ENCODE results near the gene PLK2.

The PLK2 gene

DNA sequence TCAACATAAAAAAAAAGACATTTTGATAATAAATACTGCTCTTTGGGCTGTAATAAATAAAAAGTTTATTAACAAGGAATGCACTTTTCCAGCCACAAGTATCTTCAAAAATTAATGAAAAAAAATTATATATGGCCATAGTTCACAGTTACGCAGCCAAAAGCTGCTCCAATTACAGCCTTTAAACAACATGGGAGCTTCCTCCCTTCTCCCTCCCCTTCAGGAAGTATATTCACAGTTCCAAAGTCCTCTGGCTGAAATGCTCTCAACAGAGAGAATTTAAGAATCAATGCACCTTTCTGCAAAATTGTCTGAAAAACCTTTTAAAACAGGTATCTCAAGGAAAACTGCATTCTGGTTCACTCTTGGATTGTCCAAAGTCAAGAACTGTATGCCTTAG, 5.9 kb downstream of the PLK2 start:
- Histone ChIP-seq H3K14ac (ENCODE audit: low read length) (no peak overlapping the region), H3K27ac (ENCODE audit: low read depth, low read length) (no peak overlapping the region), H2AK5ac (ENCODE audit: low read length) (no peak overlapping the region), H3K23ac (ENCODE audit: low read length) (no peak overlapping the region), H3K4ac (ENCODE audit: low read depth, low read length) (no peak overlapping the region), H4K8ac (ENCODE audit: low read depth, low read length) (no peak overlapping the region), H2BK12ac (ENCODE audit: low read length) (no peak overlapping the region), H3K4me1 (ENCODE audit: control insufficient read depth in 1 of 2, insufficient read depth in 2 of 2, low read length in 2 of 2) (peaks cover 2 to 7% of the 10 kb centered on the region in 2 experiments), H3K36me3 (ENCODE audit: control insufficient read depth in 1 of 2, insufficient read depth in 2 of 2, low read length in 2 of 2) (peaks cover 7 to 26% of the 10 kb centered on the region in 2 experiments), H3K79me2 (ENCODE audit: control insufficient read depth, insufficient read depth, low read length, poor library complexity) (no peaks in the 10 kb centered on the region), H3K4me2 (ENCODE audit: low read length) (no peak overlapping the region), H3K9me3 (ENCODE audit: insufficient read depth, low read depth, low read length) (no peaks in the 10 kb centered on the region), H2BK5ac (ENCODE audit: low read depth, low read length, poor library complexity) (no peak overlapping the region), H4K12ac (ENCODE audit: low read depth, low read length) (no peak overlapping the region), H3K9ac (ENCODE audit: low read length) (no peak overlapping the region), H3K18ac (ENCODE audit: low read length) (no peak overlapping the region), H3K4me3 (ENCODE audit: low read depth, low read length) (no peak overlapping the region), H2BK120ac (ENCODE audit: insufficient read depth, low read length, poor library complexity) (no peak overlapping the region), H2AFZ (ENCODE audit: insufficient read depth, low read length, poor library complexity) (no peak overlapping the region), H3K79me1 (ENCODE audit: low read length) (no peaks in the 10 kb centered on the region), H4K91ac (ENCODE audit: low read depth, low read length) (no peak overlapping the region), H3K27me3 (ENCODE audit: insufficient read depth, low read length) (no peaks in the 10 kb centered on the region)
- DNase-seq = no peak
- WGBS (ENCODE audit: extremely low coverage, insufficient coverage, insufficient read length) = no CpG with 5 or more reads among the region's 1 CpG

GRCh38 chr5:58453306-58453705, 6.6 kb downstream of the PLK2 start:
- peak in 1 of 2 donors; percentile 59 for DNase-seq
- Histone ChIP-seq H3K9ac (ENCODE audit: low read length) (no peak overlapping the region), H2BK5ac (ENCODE audit: low read depth, low read length, poor library complexity) (no peak overlapping the region), H2BK12ac (ENCODE audit: low read length) (no peak overlapping the region), H2AFZ (ENCODE audit: insufficient read depth, low read length, poor library complexity) (no peak overlapping the region), H3K4me1 (ENCODE audit: control insufficient read depth in 1 of 2, insufficient read depth in 2 of 2, low read length in 2 of 2) (peaks cover 2 to 7% of the 10 kb centered on the region in 2 experiments), H2AK5ac (ENCODE audit: low read length) (no peak overlapping the region), H2BK120ac (ENCODE audit: insufficient read depth, low read length, poor library complexity) (no peak overlapping the region), H3K27me3 (ENCODE audit: insufficient read depth, low read length) (no peaks in the 10 kb centered on the region), H4K91ac (ENCODE audit: low read depth, low read length) (no peak overlapping the region), H3K79me2 (ENCODE audit: control insufficient read depth, insufficient read depth, low read length, poor library complexity) (no peaks in the 10 kb centered on the region), H4K8ac (ENCODE audit: low read depth, low read length) (no peak overlapping the region), H3K9me3 (ENCODE audit: insufficient read depth, low read depth, low read length) (no peaks in the 10 kb centered on the region), H3K23ac (ENCODE audit: low read length) (no peak overlapping the region), H3K4me2 (ENCODE audit: low read length) (no peak overlapping the region), H3K4me3 (ENCODE audit: low read depth, low read length) (no peak overlapping the region), H3K36me3 (ENCODE audit: control insufficient read depth in 1 of 2, insufficient read depth in 2 of 2, low read length in 2 of 2) (peaks cover 7 to 26% of the 10 kb centered on the region in 2 experiments), H4K12ac (ENCODE audit: low read depth, low read length) (no peak overlapping the region), H3K79me1 (ENCODE audit: low read length) (no peaks in the 10 kb centered on the region), H3K4ac (ENCODE audit: low read depth, low read length) (no peak overlapping the region), H3K27ac (ENCODE audit: low read depth, low read length) (no peak overlapping the region), H3K14ac (ENCODE audit: low read length) (no peak overlapping the region), H3K18ac (ENCODE audit: low read length) (no peak overlapping the region)

DNA sequence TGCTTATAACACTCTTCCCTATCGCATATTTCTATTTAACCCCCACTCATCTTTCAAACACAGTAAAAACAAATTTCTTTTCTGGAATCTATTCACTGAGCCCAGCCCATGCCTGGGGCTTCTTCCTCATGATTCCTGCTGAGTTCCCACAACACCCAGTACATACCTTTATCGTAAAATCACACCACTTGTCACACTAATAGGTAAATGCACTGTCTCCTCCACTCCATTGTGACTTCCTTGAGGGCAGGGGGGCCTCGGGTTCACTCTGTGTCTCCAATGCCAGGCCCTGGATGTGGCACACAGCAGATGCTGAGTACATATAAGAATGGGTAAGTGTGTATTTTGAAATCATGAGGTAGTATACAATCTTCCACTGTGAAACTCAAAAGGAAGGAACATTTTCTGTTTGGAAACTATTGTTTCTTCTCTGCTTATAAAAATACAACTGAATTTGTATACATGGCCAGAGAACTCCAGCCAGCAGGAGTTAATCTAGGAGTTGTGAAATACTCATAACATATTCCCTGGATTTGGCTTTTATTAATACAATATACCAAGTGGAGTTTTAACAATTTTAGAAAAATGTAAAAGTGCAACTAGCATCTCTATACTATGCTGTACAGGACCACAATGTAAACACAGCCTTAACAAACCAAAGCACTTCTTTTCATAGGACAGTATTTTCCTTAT, 7.2 kb downstream of the PLK2 start:
- Histone ChIP-seq H3K79me1 (ENCODE audit: low read length) (no peaks in the 10 kb centered on the region), H4K8ac (ENCODE audit: low read depth, low read length) (no peak overlapping the region), H3K4me3 (ENCODE audit: low read depth, low read length) (no peak overlapping the region), H2BK5ac (ENCODE audit: low read depth, low read length, poor library complexity) (no peak overlapping the region), H3K9ac (ENCODE audit: low read length) (no peak overlapping the region), H2BK12ac (ENCODE audit: low read length) (no peak overlapping the region), H3K4ac (ENCODE audit: low read depth, low read length) (no peak overlapping the region), H3K9me3 (ENCODE audit: insufficient read depth, low read depth, low read length) (no peaks in the 10 kb centered on the region), H4K12ac (ENCODE audit: low read depth, low read length) (no peak overlapping the region), H2AK5ac (ENCODE audit: low read length) (no peak overlapping the region), H3K27me3 (ENCODE audit: insufficient read depth, low read length) (no peaks in the 10 kb centered on the region), H3K23ac (ENCODE audit: low read length) (no peak overlapping the region), H4K91ac (ENCODE audit: low read depth, low read length) (no peak overlapping the region), H3K36me3 (ENCODE audit: control insufficient read depth in 1 of 2, insufficient read depth in 2 of 2, low read length in 2 of 2) (peaks cover 7 to 26% of the 10 kb centered on the region in 2 experiments), H2BK120ac (ENCODE audit: insufficient read depth, low read length, poor library complexity) (no peak overlapping the region), H3K18ac (ENCODE audit: low read length) (no peak overlapping the region), H2AFZ (ENCODE audit: insufficient read depth, low read length, poor library complexity) (no peak overlapping the region), H3K4me1 (ENCODE audit: control insufficient read depth in 1 of 2, insufficient read depth in 2 of 2, low read length in 2 of 2) (peaks cover 2 to 7% of the 10 kb centered on the region in 2 experiments), H3K14ac (ENCODE audit: low read length) (no peak overlapping the region), H3K4me2 (ENCODE audit: low read length) (no peak overlapping the region), H3K79me2 (ENCODE audit: control insufficient read depth, insufficient read depth, low read length, poor library complexity) (no peaks in the 10 kb centered on the region), H3K27ac (ENCODE audit: low read depth, low read length) (peak overlapping the region; percentile 8)
- 100% methylated on average over 1 of the region's 3 CpGs for WGBS (ENCODE audit: extremely low coverage, insufficient coverage, insufficient read length)
- peak; percentile 68 to 81 for DNase-seq

- H3K18ac ChIP-seq (ENCODE audit: low read length) = no peak overlapping the region
- H3K27ac ChIP-seq (ENCODE audit: low read depth, low read length) = no peak overlapping the region
- H3K4me3 ChIP-seq (ENCODE audit: low read depth, low read length) = no peak overlapping the region
- no peaks in the 10 kb centered on the region for H3K79me2 ChIP-seq (ENCODE audit: control insufficient read depth, insufficient read depth, low read length, poor library complexity)
- H3K4ac ChIP-seq (ENCODE audit: low read depth, low read length) = no peak overlapping the region
- H3K9me3 ChIP-seq (ENCODE audit: insufficient read depth, low read depth, low read length) = no peaks in the 10 kb centered on the region
- peak overlapping the region; percentile 47 for H4K8ac ChIP-seq (ENCODE audit: low read depth, low read length)
- no peak overlapping the region for H3K23ac ChIP-seq (ENCODE audit: low read length)
- no peak overlapping the region for H2BK12ac ChIP-seq (ENCODE audit: low read length)
- H3K4me2 ChIP-seq (ENCODE audit: low read length) = no peak overlapping the region
- peaks cover 7 to 23% of the 10 kb centered on the region in 2 experiments for H3K36me3 ChIP-seq (ENCODE audit: control insufficient read depth in 1 of 2, insufficient read depth in 2 of 2, low read length in 2 of 2)
- 100% methylated on average over 1 of the region's 8 CpGs for WGBS (ENCODE audit: extremely low coverage, insufficient coverage, insufficient read length)
- H3K27me3 ChIP-seq (ENCODE audit: insufficient read depth, low read length) = no peaks in the 10 kb centered on the region
- H2AK5ac ChIP-seq (ENCODE audit: low read length) = no peak overlapping the region
- no peak overlapping the region for H4K12ac ChIP-seq (ENCODE audit: low read depth, low read length)
- H3K79me1 ChIP-seq (ENCODE audit: low read length) = no peaks in the 10 kb centered on the region
- H4K91ac ChIP-seq (ENCODE audit: low read depth, low read length) = no peak overlapping the region
- peak overlapping the region; percentile 49 for H2BK5ac ChIP-seq (ENCODE audit: low read depth, low read length, poor library complexity)
- no peak overlapping the region for H3K14ac ChIP-seq (ENCODE audit: low read length)
- peaks cover 2 to 6% of the 10 kb centered on the region in 2 experiments for H3K4me1 ChIP-seq (ENCODE audit: control insufficient read depth in 1 of 2, insufficient read depth in 2 of 2, low read length in 2 of 2)
- no peak overlapping the region for H2BK120ac ChIP-seq (ENCODE audit: insufficient read depth, low read length, poor library complexity)
- peak in 1 of 2 donors; percentile 31 for DNase-seq
- H2AFZ ChIP-seq (ENCODE audit: insufficient read depth, low read length, poor library complexity) = no peak overlapping the region
- H3K9ac ChIP-seq (ENCODE audit: low read length) = no peak overlapping the region
Observed at GRCh38 chr5:58451732-58452565, 7.9 kb downstream of the PLK2 start.

Data from trophoblast cell (in vitro differentiated cells and primary cell).